ENCODE measurements around the gene RANBP10. TPM values are rescaled to one million over a fixed set of nuclear protein-coding genes. Genes with fewer than 3 reads are reported as not detected.
A peak's percentile ranks its signal among the peaks of the same experiment; 100 is the strongest.

Gene RANBP10
- total and polyA plus RNA-seq, 10 of the 15 experiments (the other 5 are each of a cell fraction or from before 2014, with no cell fraction given) = 1.2 to 20.4 (median 10.8) TPM

DNA sequence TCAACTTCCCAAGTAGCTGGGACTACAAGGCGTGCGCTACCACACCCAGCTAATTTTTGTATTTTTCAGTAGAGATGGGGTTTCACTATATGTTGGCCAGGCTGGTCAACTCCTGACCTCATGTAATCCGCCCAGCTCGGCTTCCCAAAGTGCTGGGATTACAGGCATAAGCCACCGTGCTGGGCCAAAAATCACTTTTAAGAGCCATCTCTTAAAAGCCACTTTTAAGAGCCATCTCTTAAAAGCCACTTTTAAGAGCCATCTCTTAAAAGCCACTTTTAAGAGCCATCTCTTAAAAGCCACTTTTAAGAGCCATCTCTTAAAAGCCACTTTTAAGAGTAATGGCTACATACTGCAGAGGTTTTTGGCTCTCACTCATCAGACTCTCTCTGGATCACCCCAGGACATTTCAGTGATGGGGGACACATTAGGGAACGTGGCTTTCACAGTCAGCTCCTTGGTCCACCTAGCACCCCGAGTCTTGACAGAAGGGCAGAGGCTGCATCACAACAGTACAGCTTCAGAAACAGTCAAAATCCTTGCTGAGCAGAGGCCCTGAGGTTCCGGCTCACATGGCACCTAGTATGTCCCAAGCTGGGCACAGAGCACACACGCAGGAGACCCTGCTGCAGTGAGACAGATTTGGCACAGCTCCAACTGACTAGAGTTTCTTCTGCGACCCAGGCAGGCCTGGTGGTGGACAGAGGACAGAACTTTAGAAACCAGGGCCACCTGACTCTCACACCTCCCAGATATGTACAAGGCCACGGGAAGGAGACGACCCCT is 23.6 kb downstream of the RANBP10 start (continued):
- TF ChIP-seq, protein P1, sequence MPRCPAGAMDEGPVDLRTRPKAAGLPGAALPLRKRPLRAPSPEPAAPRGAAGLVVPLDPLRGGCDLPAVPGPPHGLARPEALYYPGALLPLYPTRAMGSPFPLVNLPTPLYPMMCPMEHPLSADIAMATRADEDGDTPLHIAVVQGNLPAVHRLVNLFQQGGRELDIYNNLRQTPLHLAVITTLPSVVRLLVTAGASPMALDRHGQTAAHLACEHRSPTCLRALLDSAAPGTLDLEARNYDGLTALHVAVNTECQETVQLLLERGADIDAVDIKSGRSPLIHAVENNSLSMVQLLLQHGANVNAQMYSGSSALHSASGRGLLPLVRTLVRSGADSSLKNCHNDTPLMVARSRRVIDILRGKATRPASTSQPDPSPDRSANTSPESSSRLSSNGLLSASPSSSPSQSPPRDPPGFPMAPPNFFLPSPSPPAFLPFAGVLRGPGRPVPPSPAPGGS (IDR thresholded peaks at IDR 0.05; ENCODE audit: borderline replicate concordance, insufficient read depth, low read depth, low read length, poor library complexity, severe bottlenecking) = no peak
- TF ChIP-seq TCF12 (IDR thresholded peaks at IDR 0.05; ENCODE audit: low read depth, low read length) (no peak), NR2F1 (conservative IDR thresholded peaks at IDR 0.05) (no peak), YY1 (IDR thresholded peaks at IDR 0.05; ENCODE audit: low read depth, low read length) (no peak), CREM (IDR thresholded peaks at IDR 0.05; ENCODE audit: low read depth) (no peak), RAD51 (IDR thresholded peaks at IDR 0.05) (no peak), FOS (IDR thresholded peaks at IDR 0.05; ENCODE audit: borderline replicate concordance, extremely low read depth, insufficient read length) (no peak), SMARCA5 (IDR thresholded peaks at IDR 0.05) (no peak)
- TF ChIP-seq, protein P2, sequence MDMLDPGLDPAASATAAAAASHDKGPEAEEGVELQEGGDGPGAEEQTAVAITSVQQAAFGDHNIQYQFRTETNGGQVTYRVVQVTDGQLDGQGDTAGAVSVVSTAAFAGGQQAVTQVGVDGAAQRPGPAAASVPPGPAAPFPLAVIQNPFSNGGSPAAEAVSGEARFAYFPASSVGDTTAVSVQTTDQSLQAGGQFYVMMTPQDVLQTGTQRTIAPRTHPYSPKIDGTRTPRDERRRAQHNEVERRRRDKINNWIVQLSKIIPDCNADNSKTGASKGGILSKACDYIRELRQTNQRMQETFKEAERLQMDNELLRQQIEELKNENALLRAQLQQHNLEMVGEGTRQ (IDR thresholded peaks at IDR 0.05; ENCODE audit: borderline replicate concordance, low read depth, low read length) = no peak

GRCh38 chr16:67781565-67781921 is 24.8 kb downstream of the RANBP10 start:
- SMC1A ChIA-PET (ENCODE audit: uncharacterized antibody, unreplicated experiment) = interaction anchor here (1.1 to 1.6 kb wide), 4 partner anchors 19 to 37 kb away, joined by 3 to 9 read pairs (median 4); partner anchors contain the start of genes RANBP10 and TSNAXIP1
- WGBS (ENCODE audit: insufficient coverage, insufficient replicate concordance, low lambda C conversion rate, missing lambda C conversion rate) = 37% methylated on average over 5 of the region's 5 CpGs
- in situ Hi-C loops (cut with MboI) (no loop called here), intact Hi-C loops (cut with micrococcal nuclease; ENCODE audit: unreplicated experiment) (no loop called here)
- H3K27me3 ChIP-seq (replicated peaks in 1 of 2; ENCODE audit: control insufficient read depth in 2 of 2, insufficient read depth in 2 of 2, low read length in 1 of 2) = no peaks in the 10 kb centered on the region
- POLR2A ChIA-PET = interaction anchor here (0.5 to 1.6 kb wide), 4 partner anchors 10 to 62 kb away, joined by 3 to 6 read pairs (median 4); partner anchors contain the start of genes GFOD2, RANBP10 and TSNAXIP1
- peaks cover 28% of the 10 kb centered on the region for H3K79me2 ChIP-seq (ENCODE audit: control insufficient read depth, insufficient read depth, low read length)
- RAD21 ChIA-PET (ENCODE audit: unreplicated experiment) = interaction anchor here (0.9 to 1.2 kb wide), 4 partner anchors 14 to 69 kb away, joined by 3 to 5 read pairs (median 4); partner anchors contain the start of genes RANBP10 and TSNAXIP1
- DNase-seq (ENCODE audit: low read depth, low spot score) = no peak
- H4K20me1 ChIP-seq (ENCODE audit: control insufficient read depth, insufficient read depth) = no peaks in the 10 kb centered on the region
- no peak overlapping the region for H2AFZ ChIP-seq (ENCODE audit: control insufficient read depth, low read depth, low read length)
- H3K9ac ChIP-seq (ENCODE audit: control insufficient read depth, insufficient read depth, low read length) = peak overlapping the region; percentile 50; the same call in 1 of the 2 replicates
- peaks cover 33% of the 10 kb centered on the region for H3K4me1 ChIP-seq (ENCODE audit: control insufficient read depth, insufficient read depth, low read length)
- CTCF ChIA-PET = interaction anchor here (0.6 to 4.5 kb wide), 6 partner anchors 20 to 136 kb away, joined by 3 to 22 read pairs (median 4); partner anchors contain the start of genes CARMIL2, RANBP10 and TSNAXIP1
- H3K27ac ChIP-seq (ENCODE audit: control insufficient read depth, insufficient read depth) = peak overlapping the region; percentile 14; the same call in 1 of the 2 replicates
- peak overlapping the region; percentile 44 for H3K4me2 ChIP-seq (ENCODE audit: control insufficient read depth, insufficient read depth)
- peak; percentile 75 for ATAC-seq
- no peak for FAIRE-seq
- no peak overlapping the region for H3K4me3 ChIP-seq
- H3K36me3 ChIP-seq (ENCODE audit: control insufficient read depth in 2 of 2, insufficient read depth in 2 of 2, low read length in 1 of 2) = peaks cover 0 to 4% of the 10 kb centered on the region in 2 experiments; a peak in 3 of 4 replicates
- no TSS peak for BruUV-seq (replicated peaks)
- H3K9me3 ChIP-seq (replicated peaks; ENCODE audit: control insufficient read depth, insufficient read depth, low read length) = no peaks in the 10 kb centered on the region
- TF ChIP-seq HCFC1 (IDR thresholded peaks at IDR 0.05; ENCODE audit: low read length) (no peak), RUNX3 (IDR thresholded peaks at IDR 0.05; ENCODE audit: low read length) (peak; percentile 82), KDM1A (IDR thresholded peaks at IDR 0.05; ENCODE audit: borderline replicate concordance) (no peak), BRCA1 (IDR thresholded peaks at IDR 0.05; ENCODE audit: low read depth, low read length) (no peak), FOXK2 (IDR thresholded peaks at IDR 0.05) (no peak), SREBF1 (IDR thresholded peaks at IDR 0.05; ENCODE audit: low read length) (no peak), YBX1 (IDR thresholded peaks at IDR 0.05) (no peak), LARP7 (IDR thresholded peaks at IDR 0.05) (no peak)
- TF ChIP-seq, protein P3, sequence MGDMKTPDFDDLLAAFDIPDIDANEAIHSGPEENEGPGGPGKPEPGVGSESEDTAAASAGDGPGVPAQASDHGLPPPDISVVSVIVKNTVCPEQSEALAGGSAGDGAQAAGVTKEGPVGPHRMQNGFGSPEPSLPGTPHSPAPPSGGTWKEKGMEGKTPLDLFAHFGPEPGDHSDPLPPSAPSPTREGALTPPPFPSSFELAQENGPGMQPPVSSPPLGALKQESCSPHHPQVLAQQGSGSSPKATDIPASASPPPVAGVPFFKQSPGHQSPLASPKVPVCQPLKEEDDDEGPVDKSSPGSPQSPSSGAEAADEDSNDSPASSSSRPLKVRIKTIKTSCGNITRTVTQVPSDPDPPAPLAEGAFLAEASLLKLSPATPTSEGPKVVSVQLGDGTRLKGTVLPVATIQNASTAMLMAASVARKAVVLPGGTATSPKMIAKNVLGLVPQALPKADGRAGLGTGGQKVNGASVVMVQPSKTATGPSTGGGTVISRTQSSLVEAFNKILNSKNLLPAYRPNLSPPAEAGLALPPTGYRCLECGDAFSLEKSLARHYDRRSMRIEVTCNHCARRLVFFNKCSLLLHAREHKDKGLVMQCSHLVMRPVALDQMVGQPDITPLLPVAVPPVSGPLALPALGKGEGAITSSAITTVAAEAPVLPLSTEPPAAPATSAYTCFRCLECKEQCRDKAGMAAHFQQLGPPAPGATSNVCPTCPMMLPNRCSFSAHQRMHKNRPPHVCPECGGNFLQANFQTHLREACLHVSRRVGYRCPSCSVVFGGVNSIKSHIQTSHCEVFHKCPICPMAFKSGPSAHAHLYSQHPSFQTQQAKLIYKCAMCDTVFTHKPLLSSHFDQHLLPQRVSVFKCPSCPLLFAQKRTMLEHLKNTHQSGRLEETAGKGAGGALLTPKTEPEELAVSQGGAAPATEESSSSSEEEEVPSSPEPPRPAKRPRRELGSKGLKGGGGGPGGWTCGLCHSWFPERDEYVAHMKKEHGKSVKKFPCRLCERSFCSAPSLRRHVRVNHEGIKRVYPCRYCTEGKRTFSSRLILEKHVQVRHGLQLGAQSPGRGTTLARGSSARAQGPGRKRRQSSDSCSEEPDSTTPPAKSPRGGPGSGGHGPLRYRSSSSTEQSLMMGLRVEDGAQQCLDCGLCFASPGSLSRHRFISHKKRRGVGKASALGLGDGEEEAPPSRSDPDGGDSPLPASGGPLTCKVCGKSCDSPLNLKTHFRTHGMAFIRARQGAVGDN (IDR thresholded peaks at IDR 0.05) = peak; percentile 49; the same call in 1 of the 2 replicates
